Thyroid gland (tissue), 4 donors: Measurements from ENCODE around the gene NUDT22.

Experiments
- CTCF ChIP-seq, 6 experiments: fragments of 200-600 bp in 3 of 6; fragments of 450-650 bp in 3 of 6; sonication (generic) in 3 of 6; IDR thresholded peaks; one replicate each; pipeline ENCODE4 v1.5.1; 2016 to 2019; ENCODE audit warnings: antibody characterized with exemption in 6 of 6, mild to moderate bottlenecking in 2 of 6, inconsistent platforms in 1 of 6, moderate library complexity in 1 of 6
- POLR2A ChIP-seq, 2 donors: fragments of 450-650 bp; IDR thresholded peaks; one replicate each; pipeline ENCODE4 v1.6.1; 2017; ENCODE audit warnings: antibody characterized with exemption in 2 of 2, mild to moderate bottlenecking in 2 of 2, moderate library complexity in 1 of 2

- no peak for TF ChIP-seq CTCF (IDR thresholded peaks at IDR 0.05)
- no peak for TF ChIP-seq POLR2A (IDR thresholded peaks at IDR 0.05)
Observed at GRCh38 chr11:64211181-64211872, 14.7 kb upstream of the NUDT22 start.
